Activated CD4-positive, alpha-beta T cell treated with anti-CD3 and anti-CD28 coated beads for 24 hours (primary cell): ENCODE results near the gene GRIK1.

Source experiments
- DNase-seq, 2 donors: peaks; one replicate each; pipeline ENCODE4 v3.0.0-alpha.2; 2020; ENCODE audit warnings: low read depth in 2 of 2

GRIK1 gene

GRCh38 chr21:29534448-29534847, 405.3 kb downstream of the GRIK1 start:
- no peak for DNase-seq

DNA sequence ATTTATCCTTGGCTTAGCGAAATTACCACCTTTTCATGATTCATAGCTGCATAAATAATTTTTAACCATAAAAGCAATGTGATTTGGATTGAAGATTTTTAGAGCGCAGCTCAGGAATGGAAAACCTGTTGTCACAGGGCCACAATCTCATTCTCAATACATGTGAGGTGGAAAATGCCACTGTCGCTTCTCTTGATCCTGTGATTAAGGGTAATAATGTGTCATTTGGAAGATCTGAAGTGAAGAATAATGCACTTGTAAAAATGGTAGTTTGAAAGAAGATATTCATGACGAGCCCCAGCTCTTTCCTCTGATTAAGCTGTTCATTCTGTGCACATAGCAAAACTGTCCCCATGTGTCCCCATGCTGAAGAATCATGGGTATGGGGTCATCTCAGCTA, 410.7 kb downstream of the GRIK1 start:
- no peak for DNase-seq

DNA sequence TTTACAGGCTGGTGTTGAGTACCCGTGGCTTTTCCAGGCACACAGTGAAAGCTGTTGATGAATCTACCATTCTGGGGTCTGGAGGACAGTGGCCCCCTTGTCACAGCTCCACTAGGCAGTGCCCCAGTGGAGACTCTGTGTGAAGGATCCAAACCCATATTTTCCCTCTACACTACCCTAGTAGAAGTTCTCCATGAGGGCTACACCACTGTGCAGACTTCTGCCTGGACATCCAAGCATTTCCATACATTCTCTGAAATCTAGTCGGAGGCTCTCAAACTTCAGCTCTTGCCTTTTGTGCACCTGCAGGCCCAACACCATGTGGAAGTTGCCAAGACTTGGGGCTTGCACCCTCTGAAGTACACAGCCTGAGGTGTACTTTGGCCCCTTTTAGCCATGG, 413.3 kb downstream of the GRIK1 start:
- DNase-seq, result no peak

DNA sequence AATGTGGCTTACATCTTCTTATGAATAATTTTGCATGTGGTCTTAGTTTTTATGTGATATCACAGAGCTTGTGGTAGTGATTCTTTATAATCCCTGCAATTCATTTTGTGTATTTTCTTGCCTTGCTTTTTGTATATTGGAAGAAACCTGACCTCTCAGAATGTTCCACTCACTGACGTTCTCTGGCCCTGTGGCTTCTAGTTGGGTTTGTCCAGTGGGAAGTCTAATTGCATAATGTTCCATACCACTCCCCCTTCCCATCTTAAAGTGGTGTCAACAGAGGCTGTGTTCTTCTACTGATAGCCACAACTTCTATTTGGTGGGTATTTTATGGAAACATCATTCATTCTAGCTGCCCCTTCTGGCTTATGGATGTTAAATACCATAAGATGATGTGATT, 415.7 kb downstream of the GRIK1 start:
- no peak for DNase-seq

- DNase-seq, result no peak
Measured at GRCh38 chr21:29523646-29524045, 416.1 kb downstream of the GRIK1 start.

DNA sequence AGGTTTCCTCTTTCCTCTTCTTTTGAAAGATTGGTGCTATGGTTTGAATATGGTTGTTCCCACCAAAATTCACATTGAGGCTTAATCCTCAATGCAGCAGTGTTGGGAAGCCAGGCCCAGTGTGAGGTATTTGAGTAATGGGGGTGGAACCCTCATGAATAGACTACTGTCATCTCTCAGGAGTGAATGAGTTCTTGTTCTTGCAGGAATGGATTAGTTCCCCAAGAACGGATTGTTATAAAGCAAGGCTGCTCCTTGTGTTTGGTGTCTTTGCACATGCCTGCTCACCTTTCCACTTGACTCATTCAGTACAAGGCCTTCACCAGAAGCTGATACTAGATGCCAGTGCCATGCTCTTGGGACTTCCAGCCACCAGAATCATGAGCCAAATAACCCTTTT, 417.9 kb downstream of the GRIK1 start:
- DNase-seq, result no peak

- no peak for DNase-seq
Measured at GRCh38 chr21:29520171-29520570, 419.6 kb downstream of the GRIK1 start.

GRCh38 chr21:29514652-29515247, 425.0 kb downstream of the GRIK1 start:
- DNase-seq, result no peak

GRCh38 chr21:29513535-29513934, 426.3 kb downstream of the GRIK1 start:
- DNase-seq, result no peak

GRCh38 chr21:29511096-29511495, 428.7 kb downstream of the GRIK1 start:
- no peak for DNase-seq

GRCh38 chr21:29509121-29509520, 430.7 kb downstream of the GRIK1 start:
- DNase-seq, result no peak

GRCh38 chr21:29508301-29508700, 431.5 kb downstream of the GRIK1 start:
- no peak for DNase-seq

GRCh38 chr21:29506947-29507346, 432.8 kb downstream of the GRIK1 start:
- no peak for DNase-seq

GRCh38 chr21:29506214-29506613, 433.6 kb downstream of the GRIK1 start:
- no peak for DNase-seq

DNA sequence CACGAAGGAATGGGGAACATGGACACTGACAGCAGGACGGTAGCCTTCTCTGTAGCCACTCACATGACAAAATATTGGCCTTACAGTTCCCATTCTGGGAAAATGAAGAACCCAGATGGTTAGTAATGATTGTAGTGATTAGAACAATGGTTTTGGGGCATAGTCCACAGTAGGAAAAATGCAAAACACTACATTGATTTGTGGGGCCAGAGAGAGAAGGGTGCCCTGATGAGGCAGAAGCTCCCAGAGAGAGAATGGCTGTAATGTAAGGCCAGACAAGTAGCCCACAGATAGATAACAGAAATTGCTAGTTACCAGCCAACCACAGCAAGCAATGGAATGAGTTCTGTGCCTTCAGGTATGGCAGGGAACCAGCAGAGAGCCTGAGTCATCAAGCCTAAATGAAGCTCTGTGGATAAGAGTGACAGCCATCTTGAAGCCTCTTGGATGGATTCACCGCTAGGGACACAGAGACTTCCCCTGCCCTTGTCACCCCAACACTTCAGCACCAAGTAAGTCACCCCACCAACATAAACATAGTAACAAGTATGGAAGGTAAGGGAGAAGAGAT, 435.0 kb downstream of the GRIK1 start:
- no peak for DNase-seq

DNA sequence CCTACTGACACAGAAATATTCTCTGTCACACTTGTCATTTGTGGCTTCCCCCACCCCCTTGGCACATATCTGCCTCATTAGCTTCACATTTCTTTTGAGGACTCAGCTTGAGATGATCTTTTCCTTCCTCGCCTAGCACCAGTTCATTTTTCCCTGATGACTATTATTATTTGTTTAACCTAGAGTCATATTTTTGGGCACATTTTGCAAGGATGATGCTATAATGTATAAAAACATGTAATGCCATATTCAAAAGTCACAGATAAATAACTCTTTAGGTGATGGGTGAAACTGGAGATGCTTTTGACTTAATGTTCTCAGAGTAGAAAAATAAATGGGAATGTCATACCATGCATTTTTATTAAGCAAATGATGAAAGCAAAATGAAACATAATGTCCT, 438.3 kb downstream of the GRIK1 start:
- DNase-seq, result no peak

- no peak for DNase-seq
Measured at GRCh38 chr21:29499734-29500343, 440.0 kb downstream of the GRIK1 start.

- no peak for DNase-seq
Measured at GRCh38 chr21:29499229-29499628, 440.6 kb downstream of the GRIK1 start.

DNA sequence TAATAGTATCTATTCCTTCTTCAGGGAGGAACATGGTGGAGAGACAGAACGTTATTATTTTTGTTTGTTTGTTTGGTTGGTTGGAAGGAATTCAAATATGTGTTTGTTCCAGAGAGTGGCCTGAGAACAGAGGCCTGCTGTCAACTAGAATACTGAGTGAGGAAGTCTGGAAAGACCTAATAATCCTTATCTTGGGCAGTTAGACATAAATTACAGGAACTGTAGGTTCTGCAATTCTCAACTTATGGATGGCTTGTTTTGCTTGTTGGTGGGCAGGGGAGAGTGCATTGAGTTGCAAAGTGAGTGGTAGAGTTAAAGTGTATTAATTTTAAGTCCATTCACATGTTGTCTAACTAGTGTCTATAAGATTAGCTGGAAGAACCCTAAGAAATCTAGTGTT, 443.5 kb downstream of the GRIK1 start:
- no peak for DNase-seq

DNA sequence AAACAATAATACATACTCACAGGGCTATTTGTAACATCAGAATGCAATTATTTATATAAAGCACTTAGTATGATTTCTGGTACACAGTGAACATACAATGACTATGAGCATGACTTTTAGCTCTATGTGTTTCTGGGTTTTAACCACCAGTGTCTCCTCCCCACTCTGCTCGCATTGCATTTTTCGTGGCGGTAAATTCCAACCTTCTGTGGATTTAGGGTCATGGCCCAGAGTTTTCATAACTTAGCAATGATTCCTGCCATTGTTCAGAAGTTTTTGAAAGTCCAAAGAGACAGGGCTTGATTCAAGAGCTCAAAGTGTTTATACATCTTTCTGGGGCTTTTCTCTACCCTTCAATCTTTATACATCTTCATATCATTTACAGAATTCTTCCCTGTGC, 449.8 kb downstream of the GRIK1 start:
- no peak for DNase-seq

DNA sequence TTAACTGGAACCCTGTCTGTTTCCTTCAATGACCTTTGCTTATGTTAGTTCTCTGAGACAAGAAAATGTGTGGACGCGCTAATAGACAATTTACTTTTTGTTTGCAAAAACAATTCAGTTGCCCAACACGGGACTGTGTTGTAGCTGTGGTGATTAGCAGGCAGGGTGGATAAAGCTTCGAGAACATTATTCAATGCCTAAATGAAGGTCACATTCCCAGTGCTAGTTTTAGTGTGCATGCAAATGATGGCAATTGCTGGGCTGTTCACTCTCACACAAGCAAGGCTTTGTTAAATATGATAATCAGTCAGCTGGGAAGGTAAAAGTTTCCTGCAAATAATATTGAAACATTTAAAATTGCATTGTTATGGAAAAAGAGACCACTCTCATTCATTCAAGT, 452.6 kb downstream of the GRIK1 start:
- no peak for DNase-seq
